Body of pancreas (tissue), 4 donors: ENCODE measurements around the gene PNISR. TPM values are rescaled to one million over a fixed set of nuclear protein-coding genes. Genes with fewer than 3 reads are reported as not detected.
"Not testable (repeated sequence)": the region's sequence is repeated elsewhere in the genome, so short reads cannot be mapped to it uniquely, and the experiment has no call there.

Experiments used
- ATAC-seq: fragments of 150-250 bp; one replicate; pipeline ENCODE4 v1.9.1; 2016
- DNase-seq, 4 donors: peaks; one replicate each; pipeline ENCODE4 v3.0.0-alpha.2; 2019
- H3K27ac ChIP-seq, 4 donors: fragments of 200-600 bp; sonication (generic); 1 replicate in 3 of 4; 2 replicates in 1 of 4; pipeline versions ENCODE4 v1.5.1 to v1.6.1; 2016 to 2019; ENCODE audit warnings: mild to moderate bottlenecking in 1 of 4, mixed read lengths in 1 of 4, moderate library complexity in 1 of 4
- H3K27me3 ChIP-seq, 2 donors: fragments of 200-600 bp; sonication (generic); one replicate each; pipeline ENCODE4 v1.6.0; 2016; ENCODE audit warnings: mild to moderate bottlenecking in 1 of 2
- H3K36me3 ChIP-seq, 2 donors: fragments of 200-600 bp; sonication (generic); replicated peaks in 1 of 2; 2 replicates each; pipeline ENCODE4 v1.5.1; 2016; ENCODE audit warnings: low read depth in 2 of 2; ENCODE audit not compliant: insufficient read depth in 1 of 2
- H3K4me1 ChIP-seq: fragments of 200-600 bp; sonication (generic); one replicate; pipeline ENCODE4 v1.6.0; 2016
- H3K4me3 ChIP-seq, 2 donors: fragments of 200-600 bp; sonication (generic); 1 replicate in 1 of 2; 2 replicates in 1 of 2; pipeline ENCODE4 v1.5.1; 2016 to 2019
- H3K9me3 ChIP-seq, 3 donors: fragments of 200-600 bp; sonication (generic); 1 replicate in 2 of 3; 2 replicates in 1 of 3; pipeline ENCODE4 v1.5.1; 2016
- CTCF ChIP-seq, 7 experiments: fragments of 450-650 bp in 4 of 7; fragments of 200-600 bp in 3 of 7; sonication (generic) in 3 of 7; IDR thresholded peaks; one replicate each; pipeline ENCODE4 v1.5.1; 2016 to 2019; ENCODE audit warnings: antibody characterized with exemption in 7 of 7
- POLR2A ChIP-seq, 3 donors: fragments of 450-650 bp; IDR thresholded peaks; one replicate each; pipeline ENCODE4 v1.6.1; 2016; ENCODE audit warnings: antibody characterized with exemption in 3 of 3, mild to moderate bottlenecking in 2 of 3
- WGBS, 2 donors: methylation state at CpG; one replicate each; pipeline ENCODE4 v1.1.5; 2017; 5-methylcytosine and 5-hydroxymethylcytosine counted together
- intact Hi-C: fragments of 100-400 bp; cut with DNase I; formaldehyde crosslinking; loops from one replicate; pipeline ENCODE4 v1.15.1; 2023
- total RNA-seq, 2 donors: library from RNA; depleted of rRNA; stranded (reverse); fragments of >200 nt; gene quantifications; one replicate each; pipeline ENCODE4 v1.1.0, GENCODE V29; 2016

The PNISR gene
- total RNA-seq: 100 to 1,000 TPM in 1 of 2 donors, 10 to 100 TPM in 1; 97.8 to 107 TPM

GRCh38 chr6:99424761-99425646, at the start of gene PNISR:
PNISR (minus strand) TSS chr6:99425308; CDS start chr6:99414659, 10,649 bp downstream.
- 0% methylated on average over 50 to 53 of the region's 53 CpGs for WGBS, 2 donors
- TF ChIP-seq POLR2A (IDR thresholded peaks at IDR 0.05) (peak in 2 of 3 donors; percentile 66 to 70), CTCF (IDR thresholded peaks at IDR 0.05) (no peak)
- H3K27me3 ChIP-seq: no peaks in the 10 kb centered on the region

GRCh38 chr6:99473730-99474129, 48.6 kb upstream of the PNISR start:
- intact Hi-C loops: loop anchor here (10.0 kb wide), 1 partner anchor 271 kb away; no protein-coding TSS in a partner anchor
- Histone ChIP-seq H3K9me3 (no peaks in the 10 kb centered on the region), H3K4me3 (no peak overlapping the region), H3K27ac (no peak overlapping the region), H3K27me3 (no peaks in the 10 kb centered on the region), H3K4me1 (peaks cover 7% of the 10 kb centered on the region), H3K36me3 (no peaks in the 10 kb centered on the region)
- DNase-seq (no peak), ATAC-seq (no peak)
- TF ChIP-seq CTCF (IDR thresholded peaks at IDR 0.05) (no peak), POLR2A (IDR thresholded peaks at IDR 0.05) (no peak)

More at GRCh38 chr6:99424761-99425646, at the start of gene PNISR:
- H3K4me3 ChIP-seq: peak within 1 kb of the TSS; percentile 57 to 69
- peak; percentile 97 for ATAC-seq
- DNase-seq: peak; percentile 91 to 97 (median 92)
- peaks cover 55% of the 10 kb centered on the region for H3K4me1 ChIP-seq
- no peaks in the 10 kb centered on the region for H3K9me3 ChIP-seq
- H3K36me3 ChIP-seq: no peaks in the 10 kb centered on the region
- peak within 1 kb of the TSS; percentile 93 to 97 (median 96) for H3K27ac ChIP-seq
- intact Hi-C loops: no loop called here

GRCh38 chr6:99471638-99472037, 46.5 kb upstream of the PNISR start:
- WGBS, 2 donors: 34 to 50% methylated on average over 2 of the region's 2 CpGs
- Histone ChIP-seq H3K36me3 (no peaks in the 10 kb centered on the region), H3K4me3 (no peak overlapping the region), H3K9me3 (no peaks in the 10 kb centered on the region), H3K27ac (no peak overlapping the region), H3K4me1 (peaks cover 7% of the 10 kb centered on the region), H3K27me3 (no peaks in the 10 kb centered on the region)
- DNase-seq: peak in 3 of 4 donors; percentile 33 to 57 (median 40)
- intact Hi-C loops: loop anchor here (10.0 kb wide), 1 partner anchor 273 kb away; no protein-coding TSS in a partner anchor
- TF ChIP-seq POLR2A (IDR thresholded peaks at IDR 0.05) (no peak), CTCF (IDR thresholded peaks at IDR 0.05) (no peak)
- peak; percentile 53 for ATAC-seq

- Histone ChIP-seq H3K4me1 (peaks cover 7% of the 10 kb centered on the region), H3K27me3 (no peaks in the 10 kb centered on the region), H3K4me3 (no peak overlapping the region), H3K36me3 (no peaks in the 10 kb centered on the region), H3K9me3 (no peaks in the 10 kb centered on the region), H3K27ac (no peak overlapping the region)
- DNase-seq: no peak
- intact Hi-C loops: no loop called here
- TF ChIP-seq POLR2A (IDR thresholded peaks at IDR 0.05) (no peak), CTCF (IDR thresholded peaks at IDR 0.05) (peak in 6 of 7 experiments; percentile 51 to 74 (median 58))
- 1 to 4% methylated on average over 3 of the region's 3 CpGs for WGBS, 2 donors
- ATAC-seq: no peak
These were observed 42.5 kb upstream of the PNISR start for GRCh38 chr6:99467509-99468106.

GRCh38 chr6:99459133-99459532, 34.0 kb upstream of the PNISR start:
- ATAC-seq, H3K36me3 ChIP-seq, H3K4me3 ChIP-seq, H3K9me3 ChIP-seq, H3K27me3 ChIP-seq, H3K4me1 ChIP-seq, intact Hi-C loops, H3K27ac ChIP-seq, DNase-seq: not testable (repeated sequence)
- WGBS, 2 donors: 88 to 98% methylated on average over 2 of the region's 2 CpGs
